K562 (cell line): ENCODE measurements around the gene SUPT5H. TPM values are rescaled to one million over a fixed set of nuclear protein-coding genes. Genes with fewer than 3 reads are reported as not detected.

ENCODE experiments used
- ATAC-seq: fragments of 200-7000 bp; cut with Tn5 transposase; 3 replicates; pipeline ENCODE4 v1.9.1; 2020; ENCODE audit warnings: moderate library complexity
- BruUV-seq: library from RNA; stranded (reverse); fragments of 400-500 nt; replicated peaks from 2 replicates; lab custom pipeline; 2021; lab: Mats Ljungman, UMichigan
- CTCF ChIA-PET: fragments of 300-600 bp; formaldehyde crosslinking; extraction: SDS; loops from one replicate; lab custom pipeline; 2021; ENCODE audit warnings: low intra/inter-chr PET ratio; lab: Yijun Ruan, JAX
- POLR2A ChIA-PET: fragments of 300-600, 350-650 bp; sonication (Branson Sonifier 250); formaldehyde crosslinking; extraction: SDS; loops from one replicate; lab custom pipeline; 2021; ENCODE audit warnings: antibody characterized with exemption, inconsistent platforms; lab: Yijun Ruan, JAX
- DNase-seq, 4 experiments: peaks; one replicate each; pipeline versions ENCODE4 v3.0.0 to v3.0.0-alpha.2; 2011 to 2018; ENCODE audit warnings: low spot score in 3 of 4, mixed read lengths in 3 of 4; ENCODE audit errors: extremely low read depth in 1 of 4
- FAIRE-seq: peaks from 2 replicates; lab custom pipeline; 2011; peaks lifted over from hg19 to GRCh38; lab: Jason Lieb, UNC
- H2AFZ ChIP-seq: 2 replicates; pipeline ENCODE4 v1.6.0; 2011; ENCODE audit warnings: low read depth, low read length, control low read depth, inconsistent platforms
- H3K27ac ChIP-seq: fragments of 200-600 bp; 3 replicates; pipeline ENCODE4 v1.8.0; 2011; ENCODE audit warnings: low read depth, mild to moderate bottlenecking, control low read depth, inconsistent platforms, low read length, moderate library complexity, mixed read lengths; ENCODE audit errors: extremely low read depth
- H3K27me3 ChIP-seq, 2 experiments: fragments of 300-600 bp in 1 of 2; 2 replicates in 1 of 2; 3 replicates in 1 of 2; pipeline versions ENCODE4 v1.6.0 to v1.8.0; 2011; ENCODE audit warnings: inconsistent platforms in 2 of 2, low read length in 2 of 2, mild to moderate bottlenecking in 1 of 2, mixed read lengths in 1 of 2, moderate library complexity in 1 of 2; ENCODE audit not compliant: control insufficient read depth in 2 of 2, insufficient read depth in 2 of 2
- H3K36me3 ChIP-seq: fragments of 300-600 bp; 3 replicates; pipeline ENCODE4 v1.8.0; 2011; ENCODE audit warnings: mild to moderate bottlenecking, low read length, inconsistent platforms; ENCODE audit not compliant: control insufficient read depth, insufficient read depth
- H3K4me1 ChIP-seq, 2 experiments: fragments of 200-600 bp in 1 of 2; replicated peaks in 1 of 2; 2 replicates in 1 of 2; 3 replicates in 1 of 2; pipeline versions ENCODE4 v1.5.1 to v1.8.0; 2011; ENCODE audit warnings: inconsistent platforms in 2 of 2, low read length in 2 of 2, mild to moderate bottlenecking in 1 of 2, mixed read lengths in 1 of 2, moderate library complexity in 1 of 2; ENCODE audit not compliant: control insufficient read depth in 2 of 2, insufficient read depth in 2 of 2
- H3K4me2 ChIP-seq: 2 replicates; pipeline ENCODE4 v1.6.1; 2011; ENCODE audit warnings: low read length, control low read depth, inconsistent platforms, mixed read lengths; ENCODE audit not compliant: insufficient read depth
- H3K4me3 ChIP-seq: fragments of 200-600 bp; sonication (generic), shearing (Covaris generic); 2 replicates; pipeline ENCODE4 v1.5.1; 2016; ENCODE audit warnings: control low read depth, inconsistent platforms
- H3K79me2 ChIP-seq: fragments of 200-600 bp; 3 replicates; pipeline ENCODE4 v1.8.0; 2011; ENCODE audit warnings: low read length, inconsistent platforms; ENCODE audit not compliant: control insufficient read depth, insufficient read depth
- H3K9ac ChIP-seq, 2 experiments: 2 replicates each; pipeline versions ENCODE4 v1.6.0 to v1.6.1; 2011; ENCODE audit warnings: low read depth in 2 of 2, low read length in 2 of 2, control low read depth in 1 of 2, inconsistent platforms in 1 of 2, mild to moderate bottlenecking in 1 of 2, mixed read lengths in 1 of 2; ENCODE audit not compliant: insufficient read depth in 1 of 2
- H3K9me1 ChIP-seq: one replicate; pipeline ENCODE4 v1.6.0; 2011; ENCODE audit warnings: inconsistent platforms, mild to moderate bottlenecking, low read length, moderate library complexity; ENCODE audit not compliant: control insufficient read depth, insufficient read depth
- H3K9me3 ChIP-seq: replicated peaks from 2 replicates; pipeline ENCODE4 v1.5.1; 2011; ENCODE audit warnings: low read depth, low read length, inconsistent platforms; ENCODE audit not compliant: control insufficient read depth, insufficient read depth
- H4K20me1 ChIP-seq: replicated peaks from 2 replicates; pipeline ENCODE4 v1.6.1; 2011; ENCODE audit warnings: low read length, inconsistent platforms, mixed read lengths; ENCODE audit not compliant: control insufficient read depth, insufficient read depth
- BCOR ChIP-seq: fragments of 450-650 bp; IDR thresholded peaks from 2 replicates; pipeline ENCODE4 v1.6.1; 2016
- E2F8 ChIP-seq: fragments of 450-650 bp; IDR thresholded peaks from 2 replicates; pipeline ENCODE4 v1.7.1; 2018; ENCODE audit warnings: mild to moderate bottlenecking, low read depth; ENCODE audit not compliant: partially characterized antibody
- WGBS: fragments of 100-300 bp; shearing (Covaris generic); methylation state at CpG from one replicate; pipeline ENCODE4 v1.1.6; 2016; ENCODE audit warnings: low coverage, mixed read lengths; ENCODE audit not compliant: insufficient coverage; ENCODE audit errors: missing lambda C conversion rate; 5-methylcytosine and 5-hydroxymethylcytosine counted together
- in situ Hi-C: fragments of 300-500 bp; cut with MboI; formaldehyde crosslinking; loops from 4 replicates; pipeline ENCODE4 v1.15.0; 2018; ENCODE audit warnings: inconsistent platforms, mixed read lengths
- intact Hi-C: fragments of 100-400 bp; cut with micrococcal nuclease; formaldehyde crosslinking; loops from 2 replicates; pipeline ENCODE4 v1.14.2; 2022
- polyA plus RNA-seq, 8 experiments: library from polyadenylated mRNA; depleted of rRNA in 4 of 8; stranded (reverse) in 5 of 8; unstranded in 3 of 8; fragments of >200 nt; fragmentation: Nextera tagmentation in 2 of 8; fragmentation: Illumina TruSeq in 1 of 8; extraction: Ambion mirVana in 2 of 8; extraction: Trizol in 1 of 8; gene quantifications; 2 replicates each; pipeline versions ENCODE4 v1.2.1 to v1.2.3, GENCODE V29; 2011 to 2014; ENCODE audit warnings: inconsistent platforms in 1 of 8, missing spikeins in 1 of 8
- total RNA-seq, 7 experiments: library from RNA; depleted of rRNA in 6 of 7; stranded (reverse); fragments of >200 nt in 6 of 7; fragmentation: Illumina TruSeq in 2 of 7; extraction: Trizol in 2 of 7; gene quantifications; 2 replicates each; pipeline versions ENCODE4 v1.2.1 to v1.2.3, GENCODE V29; 2011 to 2021; ENCODE audit warnings: low replicate concordance in 1 of 7

The SUPT5H gene
- total and polyA plus RNA-seq, 9 of the 15 experiments (the other 6 are each of a cell fraction or from before 2014, with no cell fraction given), result 13.3 to 85.9 (median 35.9) TPM

- ChIA-PET POLR2A (interaction anchor here (0.6 to 9.1 kb wide), 3 partner anchors 6 to 137 kb away, joined by 3 to 141 read pairs (median 5); partner anchors contain the start of gene RPS16), CTCF (no interaction called here)
- ATAC-seq, result no peak
- Histone ChIP-seq H3K4me1 (peaks cover 11 to 29% of the 10 kb centered on the region in 2 experiments), H3K4me2 (no peak overlapping the region), H3K27me3 (no peaks in the 10 kb centered on the region), H3K4me3 (no peak overlapping the region), H3K27ac (no peak overlapping the region), H4K20me1 (0 out of 2 replicates have a peak, but pooled peaks cover under 1% of the 10 kb centered on the region), H3K9me1 (no peaks in the 10 kb centered on the region), H3K9ac (peak overlapping the region in 1 of 2 experiments; percentile 8; a peak in 1 of 4 replicates), H3K9me3 (no peaks in the 10 kb centered on the region), H2AFZ (no peak overlapping the region), H3K79me2 (peaks cover under 1% of the 10 kb centered on the region; the same call in 2 of the 3 replicates), H3K36me3 (peaks cover 21% of the 10 kb centered on the region; the same call in 2 of the 3 replicates)
- 52% methylated on average over 11 of the region's 11 CpGs for WGBS
- no peak for DNase-seq
- intact Hi-C loops (no loop called here), in situ Hi-C loops (no loop called here)
- no peak for FAIRE-seq
- BruUV-seq, result no TSS peak
- TF ChIP-seq E2F8 (no peak), BCOR (peak; percentile 28; the same call in 1 of the 2 replicates)
These were observed 17.7 kb upstream of the SUPT5H start for GRCh38 chr19:39427707-39428106.
